Measurements from ENCODE around the gene SPINK1.

DNA sequence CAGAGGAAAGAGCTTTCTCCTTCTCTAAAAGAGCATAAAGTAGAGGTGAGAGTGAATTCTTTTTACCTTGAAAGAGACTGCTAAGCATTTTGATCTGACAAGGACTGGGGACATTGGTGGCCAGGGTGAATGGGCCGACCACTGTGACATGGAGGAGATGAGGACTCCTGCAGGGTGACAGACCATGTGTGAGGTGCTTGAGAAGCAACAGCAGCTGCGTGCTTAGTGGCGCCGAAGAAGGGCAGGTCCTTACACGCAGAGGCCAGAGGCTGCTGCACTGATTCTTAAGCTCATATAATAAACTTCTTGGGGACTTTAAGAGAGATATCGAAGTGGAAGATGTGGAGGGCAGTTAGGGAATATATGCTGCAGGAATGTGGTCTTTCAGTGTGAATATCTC lies 40.3 kb downstream of the SPINK1 start:
- no peak for TF ChIP-seq CTCF (IDR thresholded peaks at IDR 0.05; ENCODE audit: low read depth, low read length)
- TF ChIP-seq EZH2phosphoT487 (IDR thresholded peaks at IDR 0.05; ENCODE audit: low read depth) = no peak

Data from OCI-LY3 (cell line).